Calu3 (cell line): ENCODE results near the gene BTN3A1. TPM values are rescaled to one million over a fixed set of nuclear protein-coding genes. Genes with fewer than 3 reads are reported as not detected.

Source experiments
- BruUV-seq: library from RNA; stranded (reverse); fragments of 400-500 nt; replicated peaks from 2 replicates; lab custom pipeline; 2021; lab: Mats Ljungman, UMichigan
- CTCF ChIA-PET: fragments of 300-600 bp; sonication (Branson Sonifier 250); formaldehyde crosslinking; loops from one replicate; lab custom pipeline; 2022; ENCODE audit warnings: antibody characterized with exemption; lab: Charles Lee
- DNase-seq: peaks from one replicate; pipeline ENCODE4 v3.0.0; 2022
- H3K27ac Mint-ChIP-seq: one replicate; pipeline ENCODE4 v1.8.0; 2022; ENCODE audit warnings: mixed read lengths; ENCODE audit not compliant: unreplicated experiment
- H3K27me3 Mint-ChIP-seq: one replicate; pipeline ENCODE4 v1.8.0; 2022; ENCODE audit warnings: mixed read lengths; ENCODE audit not compliant: unreplicated experiment
- H3K36me3 Mint-ChIP-seq: one replicate; pipeline ENCODE4 v1.8.0; 2022; ENCODE audit warnings: mild to moderate bottlenecking, moderate library complexity, mixed read lengths; ENCODE audit not compliant: insufficient read depth, unreplicated experiment
- H3K4me1 Mint-ChIP-seq: one replicate; pipeline ENCODE4 v1.8.0; 2022; ENCODE audit warnings: mild to moderate bottlenecking, low read depth, mixed read lengths; ENCODE audit not compliant: unreplicated experiment
- H3K4me3 Mint-ChIP-seq: one replicate; pipeline ENCODE4 v1.8.0; 2022; ENCODE audit warnings: mild to moderate bottlenecking, low read depth, moderate library complexity, mixed read lengths; ENCODE audit not compliant: unreplicated experiment
- H3K9me3 Mint-ChIP-seq: one replicate; pipeline ENCODE4 v1.8.0; 2022; ENCODE audit warnings: low read depth, mixed read lengths; ENCODE audit not compliant: unreplicated experiment
- CTCF ChIP-seq: fragments of 200-600 bp; IDR thresholded peaks from one replicate; pipeline ENCODE4 v1.8.0; 2022; ENCODE audit warnings: antibody characterized with exemption; ENCODE audit not compliant: unreplicated experiment
- intact Hi-C: fragments of 100-400 bp; cut with micrococcal nuclease; formaldehyde crosslinking; loops from one replicate; pipeline ENCODE4 v1.10.0; 2022; ENCODE audit not compliant: unreplicated experiment
- total RNA-seq: library from RNA; stranded (reverse); gene quantifications from 2 replicates; pipeline ENCODE4 v1.2.3, GENCODE V29; 2022

BTN3A1 gene
- total RNA-seq, 1 experiment from 2014 or later: 29.0 TPM

GRCh38 chr6:26439151-26440125, 37.4 kb downstream of the BTN3A1 start:
- Mint-ChIP-seq H3K36me3 (peaks cover 6% of the 10 kb centered on the region), H3K4me1 (peaks cover 12% of the 10 kb centered on the region), H3K9me3 (no peaks in the 10 kb centered on the region), H3K4me3 (peak overlapping the region; percentile 81), H3K27me3 (no peaks in the 10 kb centered on the region), H3K27ac (peak overlapping the region; percentile 68)
- no TSS peak for BruUV-seq
- no peak for DNase-seq
- no peak for TF ChIP-seq CTCF
- intact Hi-C loops: no loop called here
- CTCF ChIA-PET: no interaction called here

- intact Hi-C loops: no loop called here
- DNase-seq: no peak
- H3K9me3 Mint-ChIP-seq: no peaks in the 10 kb centered on the region
- H3K27me3 Mint-ChIP-seq: no peaks in the 10 kb centered on the region
- no peak for TF ChIP-seq CTCF
- H3K36me3 Mint-ChIP-seq: peaks cover 6% of the 10 kb centered on the region
- no TSS peak for BruUV-seq
- peak overlapping the region; percentile 81 for H3K4me3 Mint-ChIP-seq
- CTCF ChIA-PET: no interaction called here
- peaks cover 12% of the 10 kb centered on the region for H3K4me1 Mint-ChIP-seq
- peak overlapping the region; percentile 68 for H3K27ac Mint-ChIP-seq
Observed at GRCh38 chr6:26440977-26441358, 38.9 kb downstream of the BTN3A1 start.

- Mint-ChIP-seq H3K4me3 (no peak overlapping the region), H3K4me1 (peaks cover 12% of the 10 kb centered on the region)
Observed at GRCh38 chr6:26441977-26442376, 39.9 kb downstream of the BTN3A1 start.

More at GRCh38 chr6:26441977-26442376, 39.9 kb downstream of the BTN3A1 start:
- intact Hi-C loops: no loop called here
- peaks cover 6% of the 10 kb centered on the region for H3K36me3 Mint-ChIP-seq
- no peak overlapping the region for H3K27ac Mint-ChIP-seq
- BruUV-seq: no TSS peak
- no peak for TF ChIP-seq CTCF
- no peaks in the 10 kb centered on the region for H3K9me3 Mint-ChIP-seq
- DNase-seq: no peak
- H3K27me3 Mint-ChIP-seq: no peaks in the 10 kb centered on the region
- CTCF ChIA-PET: no interaction called here
